ENCODE measurements around the gene RNF41. TPM values are rescaled to one million over a fixed set of nuclear protein-coding genes. Genes with fewer than 3 reads are reported as not detected.

RNF41 gene
- total and polyA plus RNA-seq, 2 of the 13 experiments (the other 11 are each of a cell fraction or from before 2014, with no cell fraction given) = 27.1 to 39.4 TPM

DNA sequence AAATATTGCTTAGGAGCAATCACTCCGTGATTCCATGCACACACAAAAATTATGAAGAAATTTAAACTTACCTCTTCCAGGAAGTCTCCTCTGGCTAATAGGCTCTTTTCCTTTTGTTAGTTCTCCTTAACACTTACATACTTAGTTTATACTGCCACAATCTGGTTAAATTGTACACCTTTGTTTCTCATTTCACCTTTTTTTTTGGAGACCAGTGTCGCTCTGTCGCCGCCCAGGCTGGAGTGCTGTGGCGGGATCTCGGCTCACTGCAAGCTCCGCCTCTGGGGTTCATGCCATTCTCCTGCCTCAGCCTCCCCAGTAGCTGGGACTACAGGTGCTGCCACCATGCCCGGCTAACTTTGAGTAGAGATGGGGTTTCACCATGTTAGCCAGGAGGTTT lies 38.7 kb upstream of the RNF41 start:
- BruUV-seq (replicated peaks) = no TSS peak
- CTCF ChIA-PET (ENCODE audit: low intra/inter-chr PET ratio, low total read pairs) = no interaction called here

GRCh38 chr12:56258820-56259183 lies 37.1 kb upstream of the RNF41 start:
- H3K79me2 ChIP-seq (ENCODE audit: insufficient read depth, low read length) = peaks cover 10% of the 10 kb centered on the region
- CTCF ChIA-PET (ENCODE audit: low intra/inter-chr PET ratio, low total read pairs) = interaction anchor here (1.2 to 2.1 kb wide), 5 partner anchors 8 to 52 kb away, joined by 3 to 12 read pairs (median 6); partner anchors contain the start of genes COQ10A, NABP2 and SLC39A5
- H3K36me3 ChIP-seq (replicated peaks in 1 of 2; ENCODE audit: control insufficient read depth in 1 of 2, insufficient read depth in 2 of 2, low read length in 2 of 2) = peaks cover 8 to 18% of the 10 kb centered on the region in 2 experiments
- DNase-seq (ENCODE audit: low spot score) (no peak), ATAC-seq (no peak), FAIRE-seq (no peak)
- BruUV-seq (replicated peaks) = no TSS peak
- no peaks in the 10 kb centered on the region for H3K27me3 ChIP-seq (ENCODE audit: control insufficient read depth in 1 of 2, insufficient read depth in 2 of 2, low read length in 2 of 2)
- in situ Hi-C loops (cut with HindIII; ENCODE audit: extremely low pct_ligation_motif_present, low pct_unique_long_range_greater_than_20kb) (loop anchor here (5.0 kb wide), 2 partner anchors 37 to 67 kb away; partner anchors contain the start of genes NABP2 and RNF41), intact Hi-C loops (cut with micrococcal nuclease; ENCODE audit: unreplicated experiment) (loop anchor here (1.0 to 5.0 kb wide), 2 partner anchors 37 to 66 kb away; partner anchors contain the start of genes NABP2 and RNF41)
- WGBS (ENCODE audit: low lambda C conversion rate) = 7% methylated on average over 9 of the region's 9 CpGs
- H4K20me1 ChIP-seq (ENCODE audit: insufficient read depth, low read length) = no peaks in the 10 kb centered on the region
- POLR2A ChIA-PET = interaction anchor here (0.5 to 3.5 kb wide), 6 partner anchors 8 to 178 kb away, joined by 3 to 24 read pairs (median 9); partner anchors contain the start of genes COQ10A and RNF41
- peaks cover 28% of the 10 kb centered on the region for H3K4me1 ChIP-seq (ENCODE audit: insufficient read depth, low read length)
- H3K9me3 ChIP-seq (ENCODE audit: low read length) = no peaks in the 10 kb centered on the region
- H3K27ac ChIP-seq (ENCODE audit: extremely low read length, insufficient read depth, low read length) = peak overlapping the region; percentile 45
- peak overlapping the region; percentile 86 for H2AFZ ChIP-seq (ENCODE audit: low read length)
- H3K9ac ChIP-seq (ENCODE audit: insufficient read depth, low read depth, low read length) = peak overlapping the region; percentile 79
- no peak for TF ChIP-seq ZNF616 (CRISPR knock-in tag; IDR thresholded peaks at IDR 0.05; ENCODE audit: low read depth)
- no peak for TF ChIP-seq NFE2L2 (IDR thresholded peaks at IDR 0.05; ENCODE audit: low read length)
- no peak for TF ChIP-seq SRF (IDR thresholded peaks at IDR 0.05; ENCODE audit: low read depth, low read length)
- TF ChIP-seq, protein P1, sequence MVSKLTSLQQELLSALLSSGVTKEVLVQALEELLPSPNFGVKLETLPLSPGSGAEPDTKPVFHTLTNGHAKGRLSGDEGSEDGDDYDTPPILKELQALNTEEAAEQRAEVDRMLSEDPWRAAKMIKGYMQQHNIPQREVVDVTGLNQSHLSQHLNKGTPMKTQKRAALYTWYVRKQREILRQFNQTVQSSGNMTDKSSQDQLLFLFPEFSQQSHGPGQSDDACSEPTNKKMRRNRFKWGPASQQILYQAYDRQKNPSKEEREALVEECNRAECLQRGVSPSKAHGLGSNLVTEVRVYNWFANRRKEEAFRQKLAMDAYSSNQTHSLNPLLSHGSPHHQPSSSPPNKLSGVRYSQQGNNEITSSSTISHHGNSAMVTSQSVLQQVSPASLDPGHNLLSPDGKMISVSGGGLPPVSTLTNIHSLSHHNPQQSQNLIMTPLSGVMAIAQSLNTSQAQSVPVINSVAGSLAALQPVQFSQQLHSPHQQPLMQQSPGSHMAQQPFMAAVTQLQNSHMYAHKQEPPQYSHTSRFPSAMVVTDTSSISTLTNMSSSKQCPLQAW (CRISPR knock-in tag; IDR thresholded peaks at IDR 0.05) = 0 out of 2 replicates have a peak, but pooled peaks have one; percentile 34
- TF ChIP-seq SALL1 (CRISPR knock-in tag; IDR thresholded peaks at IDR 0.05) = no peak
- H3K4me3 ChIP-seq (replicated peaks in 1 of 3; ENCODE audit: insufficient read depth in 1 of 3, low read depth in 2 of 3, low read length in 3 of 3) = peak overlapping the region; percentile 74 to 96 (median 88)
- peak overlapping the region; percentile 97 for H3K4me2 ChIP-seq (ENCODE audit: low read depth, low read length)

More for the DNA sequence above, 38.7 kb upstream of the RNF41 start:
- TF ChIP-seq ISX (CRISPR knock-in tag; conservative IDR thresholded peaks at IDR 0.05) (no peak), CEBPB (IDR thresholded peaks at IDR 0.05; ENCODE audit: borderline replicate concordance, low read depth, low read length) (no peak), MZF1 (CRISPR knock-in tag; IDR thresholded peaks at IDR 0.05; ENCODE audit: borderline replicate concordance) (no peak), ZNF747 (CRISPR knock-in tag; IDR thresholded peaks at IDR 0.05; ENCODE audit: borderline replicate concordance) (no peak), NCOR1 (IDR thresholded peaks at IDR 0.05; ENCODE audit: borderline replicate concordance, low read length) (no peak)
- TF ChIP-seq, protein P2, sequence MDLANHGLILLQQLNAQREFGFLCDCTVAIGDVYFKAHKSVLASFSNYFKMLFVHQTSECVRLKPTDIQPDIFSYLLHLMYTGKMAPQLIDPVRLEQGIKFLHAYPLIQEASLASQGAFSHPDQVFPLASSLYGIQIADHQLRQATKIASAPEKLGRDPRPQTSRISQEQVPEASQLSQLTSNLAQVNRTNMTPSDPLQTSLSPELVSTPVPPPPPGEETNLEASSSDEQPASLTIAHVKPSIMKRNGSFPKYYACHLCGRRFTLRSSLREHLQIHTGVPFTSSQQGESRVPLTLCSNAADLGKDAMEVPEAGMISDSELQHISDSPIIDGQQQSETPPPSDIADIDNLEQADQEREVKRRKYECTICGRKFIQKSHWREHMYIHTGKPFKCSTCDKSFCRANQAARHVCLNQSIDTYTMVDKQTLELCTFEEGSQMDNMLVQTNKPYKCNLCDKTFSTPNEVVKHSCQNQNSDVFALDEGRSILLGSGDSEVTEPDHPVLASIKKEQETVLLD (CRISPR knock-in tag; IDR thresholded peaks at IDR 0.05; ENCODE audit: low read depth) = no peak
- Histone ChIP-seq H3K79me2 (ENCODE audit: insufficient read depth, low read length) (peaks cover 10% of the 10 kb centered on the region), H4K20me1 (ENCODE audit: insufficient read depth, low read length) (no peaks in the 10 kb centered on the region), H3K27ac (ENCODE audit: extremely low read length, insufficient read depth, low read length) (no peak overlapping the region), H3K9ac (ENCODE audit: insufficient read depth, low read depth, low read length) (no peak overlapping the region), H2AFZ (ENCODE audit: low read length) (no peak overlapping the region), H3K9me3 (ENCODE audit: low read length) (no peaks in the 10 kb centered on the region), H3K4me3 (replicated peaks in 1 of 3; ENCODE audit: insufficient read depth in 1 of 3, low read depth in 2 of 3, low read length in 3 of 3) (no peak overlapping the region), H3K27me3 (ENCODE audit: control insufficient read depth in 1 of 2, insufficient read depth in 2 of 2, low read length in 2 of 2) (no peaks in the 10 kb centered on the region), H3K36me3 (replicated peaks in 1 of 2; ENCODE audit: control insufficient read depth in 1 of 2, insufficient read depth in 2 of 2, low read length in 2 of 2) (peaks cover 2 to 6% of the 10 kb centered on the region in 2 experiments; a peak in 4 of 5 replicates), H3K4me2 (ENCODE audit: low read depth, low read length) (no peak overlapping the region), H3K4me1 (ENCODE audit: insufficient read depth, low read length) (peaks cover 34% of the 10 kb centered on the region)
- intact Hi-C loops (cut with micrococcal nuclease; ENCODE audit: unreplicated experiment) = no loop called here
- WGBS (ENCODE audit: low lambda C conversion rate) = 71% methylated on average over 8 of the region's 8 CpGs
- ATAC-seq (no peak), FAIRE-seq (no peak), DNase-seq (ENCODE audit: low spot score) (no peak)
- POLR2A ChIA-PET = interaction anchor here (1.0 kb wide), 1 partner anchor 9 kb away, joined by 5 read pairs; no protein-coding TSS in a partner anchor
- in situ Hi-C loops (cut with HindIII; ENCODE audit: extremely low pct_ligation_motif_present, low pct_unique_long_range_greater_than_20kb) = no loop called here

Measured in HepG2 (cell line).